HG03108 (cell line): ENCODE data around the gene FLVCR1.

Source experiments
- ATAC-seq: cut with Tn5 transposase; IDR thresholded peaks from one replicate; pipeline ENCODE4 v1.9.1; 2021; ENCODE audit warnings: moderate library complexity; ENCODE audit not compliant: unreplicated experiment

FLVCR1 gene

DNA sequence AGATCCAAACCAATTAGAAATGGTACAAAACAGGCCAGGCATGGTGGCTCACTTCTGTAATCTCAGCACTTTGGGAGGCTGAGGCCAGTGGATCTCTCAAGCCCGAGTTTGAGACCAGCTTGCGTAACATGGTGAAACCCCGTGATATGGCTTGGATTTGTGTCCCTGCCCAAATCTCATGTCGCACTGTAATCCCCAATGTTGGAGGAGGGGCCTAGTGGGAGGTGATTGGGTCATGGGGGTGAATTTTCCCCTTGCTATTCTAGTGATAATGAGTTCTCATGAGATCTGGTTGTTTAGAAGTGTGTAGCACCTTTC, 85.3 kb downstream of the FLVCR1 start:
- no peak for ATAC-seq

DNA sequence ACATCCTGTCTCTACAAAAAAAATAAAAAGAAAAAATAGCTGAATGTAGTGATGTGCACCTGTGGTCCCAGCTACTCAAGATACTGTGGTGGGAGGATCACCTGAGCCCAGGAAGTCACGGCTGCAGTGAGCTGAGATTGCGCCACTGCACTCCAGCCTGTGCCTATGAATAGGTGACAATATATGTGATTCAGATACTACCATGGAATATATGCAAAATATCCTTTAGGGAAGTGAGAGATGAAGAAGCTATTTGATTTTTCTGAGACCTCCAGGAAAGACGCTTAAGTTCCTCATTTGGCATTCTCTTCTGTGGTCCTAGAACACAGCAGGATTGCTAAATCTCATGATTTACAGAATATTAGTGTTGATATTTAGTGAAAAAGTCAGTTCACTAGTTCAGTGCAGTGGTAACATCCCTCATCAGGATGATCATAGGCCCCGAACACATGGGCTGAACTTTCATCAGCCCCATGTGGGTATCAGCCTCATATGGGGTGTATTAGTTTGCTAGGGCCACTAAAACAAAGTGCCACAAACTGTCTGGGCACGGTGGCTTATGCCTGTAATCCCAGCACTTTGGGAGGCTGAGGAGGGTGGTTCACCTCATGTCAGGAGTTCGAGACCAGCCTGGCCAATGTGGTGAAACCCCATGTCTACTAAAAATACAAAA, 86.3 kb downstream of the FLVCR1 start:
- no peak for ATAC-seq

DNA sequence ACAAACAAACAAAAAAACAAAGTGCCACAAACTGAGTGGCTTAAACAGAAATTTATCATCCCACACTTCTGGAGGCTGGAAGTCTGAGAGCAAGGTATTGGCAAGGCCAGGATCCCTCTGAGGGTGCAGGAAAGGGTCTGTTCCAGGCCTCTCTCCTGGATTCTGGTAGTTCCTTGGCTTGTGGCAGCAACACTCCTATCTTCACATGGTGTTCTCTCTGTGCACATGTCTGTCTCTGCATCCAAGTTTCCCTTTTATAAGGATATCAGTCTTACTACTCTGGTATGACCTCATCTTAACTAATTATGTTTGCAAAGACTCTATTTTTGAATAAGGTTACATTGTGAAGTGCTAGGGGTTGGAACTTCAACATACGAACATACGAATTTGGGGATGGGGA, 87.0 kb downstream of the FLVCR1 start:
- ATAC-seq = no peak

DNA sequence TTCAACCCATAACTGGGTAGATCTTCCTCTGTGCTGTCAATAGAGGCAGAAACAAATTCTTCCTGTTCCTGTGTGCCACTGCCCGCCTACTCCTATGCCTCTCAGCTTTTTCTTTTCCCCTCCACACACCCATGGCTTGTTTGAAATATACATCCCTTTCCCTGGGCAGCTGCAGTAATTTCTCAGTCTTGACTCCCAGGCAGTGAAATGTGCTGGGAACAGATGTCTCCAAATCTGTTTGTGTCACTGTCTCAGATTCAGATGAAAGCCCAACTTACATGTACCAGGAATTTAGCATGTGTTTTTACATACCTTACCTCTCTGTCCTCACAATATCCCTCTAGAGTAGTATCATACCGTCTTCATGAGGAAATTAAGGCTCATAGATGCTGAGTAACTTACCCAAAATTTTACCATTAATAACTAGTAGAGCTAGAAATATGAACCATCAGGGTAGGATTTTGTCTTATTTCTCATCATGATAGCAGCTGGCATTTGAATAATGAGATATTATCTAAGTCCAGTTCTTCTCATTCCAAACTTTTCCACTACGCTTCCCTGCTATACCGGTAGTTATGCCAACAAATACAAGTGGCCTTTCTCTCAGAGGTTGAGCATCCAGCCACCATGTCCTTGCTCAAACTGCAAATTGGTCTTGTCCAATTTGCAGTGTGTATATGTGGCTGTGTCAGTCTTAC, 87.5 kb downstream of the FLVCR1 start:
- no peak for ATAC-seq

DNA sequence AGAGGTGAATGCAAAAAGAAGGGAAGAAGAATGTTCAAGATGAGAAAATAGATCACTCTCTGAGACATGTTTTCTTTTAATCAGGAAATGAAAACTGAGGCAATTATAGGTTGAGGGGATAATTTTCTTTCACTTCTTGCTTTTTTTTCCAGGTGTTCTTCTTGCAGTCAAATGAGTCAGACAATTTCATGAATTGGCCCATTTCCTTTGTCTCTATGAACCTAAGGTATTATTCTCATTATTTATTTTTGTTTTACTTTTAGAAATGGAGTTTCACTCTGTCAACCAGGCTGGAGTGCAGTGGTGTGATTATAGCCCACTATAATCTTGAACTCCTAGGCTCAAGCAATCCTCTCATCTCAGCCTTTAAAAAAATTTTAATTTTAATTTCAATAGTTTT, 88.8 kb downstream of the FLVCR1 start:
- no peak for ATAC-seq
